NCI-H446 treated with DMSO at 0.1 percent for 48 hours (cell line): ENCODE results near the gene ICA1L.
"Not testable (repeated sequence)": the region's sequence is repeated elsewhere in the genome, so short reads cannot be mapped to it uniquely, and the experiment has no call there.

Experiments used
- DNase-seq: peaks from one replicate; lab custom pipeline; 2025; lab: John Stamatoyannopoulos, UW

The ICA1L gene

DNA sequence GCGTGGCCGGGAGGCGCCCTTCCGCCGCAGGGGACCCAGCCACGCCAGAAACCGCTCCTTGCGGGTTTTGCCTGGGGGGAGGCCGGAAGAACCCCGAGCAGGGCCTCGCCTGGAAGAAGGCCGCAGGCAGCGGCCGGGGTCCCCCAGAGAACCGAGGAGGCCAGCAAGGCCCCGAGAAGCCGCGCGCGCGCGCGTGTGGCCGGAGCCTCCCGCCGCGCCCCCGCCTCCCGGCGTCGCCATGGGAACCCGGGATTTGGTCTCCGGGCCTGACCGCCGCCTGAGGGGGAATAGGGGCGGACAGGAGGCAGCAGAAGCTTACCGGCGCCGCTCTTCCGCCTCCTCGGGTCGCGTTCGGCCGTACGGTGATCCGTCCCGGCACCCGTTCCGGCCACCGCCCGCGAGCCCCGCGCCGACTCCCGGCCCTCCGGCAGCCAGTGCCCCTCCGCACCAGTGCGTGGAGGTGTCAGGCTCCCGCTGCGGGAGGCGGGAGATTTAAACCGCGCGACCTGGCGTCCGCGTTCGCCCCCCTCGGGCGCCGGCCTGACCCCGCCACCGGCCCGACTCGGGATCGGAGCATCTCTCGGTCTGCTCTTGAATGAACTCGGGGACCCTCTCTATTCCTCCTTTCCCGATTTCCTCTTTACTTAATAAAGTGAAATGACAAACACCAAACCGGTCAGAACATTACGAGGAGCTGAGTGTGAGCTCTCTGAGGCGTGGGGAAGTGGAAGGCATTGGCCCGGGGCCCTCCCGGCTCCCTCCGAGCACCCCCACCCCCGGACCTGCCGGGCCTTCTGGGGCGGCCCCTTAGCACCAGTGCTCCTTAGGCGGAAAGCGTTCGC, at the start of gene ICA1L:
Gene ICA1L, minus strand, starts transcription at position 467 of the 842 bp plus-strand sequence. CDS start 42,757 bp downstream, outside the sequence.
- DNase-seq = peak; percentile 11

DNA sequence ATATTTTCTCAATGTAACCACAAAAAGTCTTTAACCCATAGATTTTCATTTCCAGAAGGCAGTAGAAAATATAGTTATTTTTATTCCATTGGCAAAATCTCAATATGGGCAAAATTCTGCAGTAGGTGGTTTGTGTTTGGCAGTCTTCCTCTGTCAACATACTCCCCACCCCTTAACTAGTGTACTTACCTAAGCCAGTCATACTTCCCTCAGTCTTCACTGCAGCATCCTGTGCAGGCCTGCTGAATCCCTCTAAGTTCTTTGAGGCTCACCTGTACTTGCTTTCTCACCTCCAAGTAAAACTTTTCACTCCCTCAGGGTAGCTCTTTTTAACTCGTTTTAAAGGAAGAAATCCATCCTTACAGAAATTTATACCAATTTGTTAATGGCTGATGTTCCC, 47.3 kb upstream of the ICA1L start:
- DNase-seq = no peak

DNA sequence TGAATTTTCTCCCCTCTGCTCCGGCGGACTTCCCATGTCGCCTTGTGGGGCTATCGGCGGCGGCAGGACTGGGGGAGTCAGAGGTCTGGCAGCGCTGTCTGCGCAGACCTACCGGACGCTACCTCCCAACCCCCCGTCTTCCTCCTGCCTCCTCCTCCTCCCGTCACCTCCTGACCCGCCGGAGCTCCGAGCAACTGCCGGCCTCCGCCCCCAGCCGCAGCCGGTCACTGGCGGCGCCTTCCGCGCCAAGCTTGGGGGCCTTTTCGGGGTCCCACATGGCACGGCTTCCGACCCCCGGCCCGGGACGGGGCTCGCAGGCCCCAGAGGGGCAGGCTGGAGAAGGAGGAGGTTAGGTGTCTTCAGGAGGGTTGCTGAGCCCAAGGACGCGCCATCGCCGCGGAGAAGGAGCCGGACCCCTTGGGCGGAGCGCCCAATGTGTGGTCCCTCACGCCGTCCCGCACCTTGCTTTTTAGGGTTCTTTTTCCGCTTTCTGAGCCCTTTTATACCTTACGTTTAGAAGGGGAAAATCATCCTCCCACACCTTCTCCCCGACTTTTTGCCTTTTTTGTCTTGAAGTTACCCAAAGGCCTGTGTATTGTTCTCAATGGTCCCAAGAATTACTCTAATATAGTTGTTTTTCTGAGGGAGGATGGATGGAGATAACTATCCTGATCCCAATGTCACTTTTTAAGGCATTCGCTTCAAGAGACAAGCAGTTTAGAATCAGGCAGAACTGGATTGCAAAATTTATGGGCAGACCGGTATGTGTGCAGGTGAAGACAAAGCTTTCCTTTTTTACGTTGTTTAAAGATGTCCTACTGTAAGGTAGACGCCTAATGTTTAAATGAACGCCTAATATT, 41.0 kb upstream of the ICA1L start:
- DNase-seq = not testable (repeated sequence)

DNA sequence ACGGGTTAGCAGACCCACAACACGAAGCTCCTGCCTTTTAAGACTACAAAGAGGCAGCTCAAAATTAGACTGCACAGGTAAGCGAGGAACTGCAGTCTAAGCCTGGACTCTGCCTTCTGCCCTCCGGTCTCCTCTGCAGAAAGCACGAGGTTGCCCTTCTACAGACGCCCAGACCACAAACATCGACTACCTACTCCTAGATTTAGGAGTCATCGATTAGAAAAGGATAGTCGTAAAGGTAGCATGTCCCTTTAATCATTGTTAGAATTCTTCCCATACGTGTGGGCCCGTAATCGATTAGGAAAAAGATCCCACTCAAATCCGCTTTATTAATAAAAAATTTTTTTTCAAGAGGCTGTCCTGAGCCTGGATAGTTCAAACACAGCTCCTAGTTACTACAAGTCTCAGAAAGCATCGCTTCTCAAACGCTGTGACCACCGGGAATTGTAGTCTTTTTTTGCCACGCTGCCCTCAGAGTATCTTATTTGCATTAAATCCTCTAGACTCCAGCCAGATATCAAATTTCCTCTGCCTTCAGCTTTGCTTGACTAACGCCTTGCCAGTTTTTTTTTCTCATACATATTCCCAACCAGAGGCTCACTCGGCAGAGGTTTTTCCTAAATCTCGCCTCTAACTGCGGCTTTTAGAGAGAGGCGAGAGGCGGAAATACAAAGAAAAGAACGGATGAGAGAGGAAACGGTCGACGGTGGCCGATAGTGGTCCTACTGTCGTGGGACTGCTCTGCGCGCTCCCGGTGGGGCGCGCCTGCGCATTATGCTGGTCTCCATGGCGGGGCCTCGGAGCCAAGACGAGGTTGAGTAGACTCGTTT, 40.2 kb upstream of the ICA1L start, which contains the start of the genes CARF and WDR12:
Gene CARF, plus strand, starts transcription at position 764 of the 830 bp plus-strand sequence. CDS start 29,628 bp downstream, outside the sequence.
Gene WDR12, minus strand, starts transcription at position 162 of the 830 bp plus-strand sequence. CDS start 197 bp downstream, outside the sequence.
- DNase-seq = peak; percentile 92

DNA sequence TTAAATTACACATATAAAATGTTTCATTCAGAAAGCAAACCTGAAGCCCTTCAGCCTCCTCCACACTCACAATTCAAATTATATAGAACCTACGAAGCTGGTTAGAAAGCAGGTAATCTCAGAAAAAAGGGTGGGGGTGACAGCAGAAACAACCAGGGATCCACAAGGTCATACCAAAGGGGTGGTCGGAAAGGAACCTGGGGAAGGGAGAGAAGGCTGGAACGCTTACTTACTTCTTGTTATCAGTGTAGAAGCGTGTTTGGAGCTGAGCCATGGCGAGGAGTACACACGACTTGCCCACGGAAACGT, 39.6 kb upstream of the ICA1L start:
- no peak for DNase-seq

DNA sequence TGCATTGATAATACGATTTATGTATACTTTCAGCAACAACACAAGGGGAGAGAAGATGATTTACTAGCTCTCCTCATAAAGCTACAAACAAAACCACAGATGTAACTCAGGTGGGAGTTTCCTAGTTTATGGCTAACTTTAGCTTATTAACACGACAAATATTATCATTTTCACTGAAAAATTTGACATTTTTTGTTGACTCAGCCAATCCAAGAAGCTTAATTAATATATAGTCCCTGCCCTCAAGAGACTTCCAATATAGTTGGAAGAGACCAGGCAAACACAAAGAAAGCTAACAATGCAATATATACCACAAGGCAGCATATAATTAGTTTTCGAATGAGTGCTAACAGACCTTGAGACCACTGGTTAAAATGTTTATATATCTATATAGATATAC, 39.1 kb upstream of the ICA1L start:
- no peak for DNase-seq

DNA sequence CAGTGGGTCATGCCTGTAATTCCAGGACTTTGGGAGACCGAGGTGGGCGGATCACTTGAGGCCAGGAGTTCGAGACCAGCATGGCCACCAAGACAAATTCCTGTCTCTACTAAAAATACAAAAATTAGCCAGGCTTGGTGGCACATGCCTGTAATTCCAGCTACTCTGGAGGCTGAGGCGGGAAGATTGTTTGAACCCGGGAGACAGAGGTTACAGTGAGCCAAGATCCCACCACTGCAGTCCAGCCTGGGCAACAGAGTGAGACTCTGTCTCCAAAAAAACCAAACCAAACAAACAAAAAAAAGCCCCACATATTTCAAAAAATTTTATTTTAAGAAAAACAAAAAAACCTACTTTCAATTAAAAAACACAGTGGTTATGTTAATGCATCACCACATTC, 38.7 kb upstream of the ICA1L start:
- not testable (repeated sequence) for DNase-seq

DNA sequence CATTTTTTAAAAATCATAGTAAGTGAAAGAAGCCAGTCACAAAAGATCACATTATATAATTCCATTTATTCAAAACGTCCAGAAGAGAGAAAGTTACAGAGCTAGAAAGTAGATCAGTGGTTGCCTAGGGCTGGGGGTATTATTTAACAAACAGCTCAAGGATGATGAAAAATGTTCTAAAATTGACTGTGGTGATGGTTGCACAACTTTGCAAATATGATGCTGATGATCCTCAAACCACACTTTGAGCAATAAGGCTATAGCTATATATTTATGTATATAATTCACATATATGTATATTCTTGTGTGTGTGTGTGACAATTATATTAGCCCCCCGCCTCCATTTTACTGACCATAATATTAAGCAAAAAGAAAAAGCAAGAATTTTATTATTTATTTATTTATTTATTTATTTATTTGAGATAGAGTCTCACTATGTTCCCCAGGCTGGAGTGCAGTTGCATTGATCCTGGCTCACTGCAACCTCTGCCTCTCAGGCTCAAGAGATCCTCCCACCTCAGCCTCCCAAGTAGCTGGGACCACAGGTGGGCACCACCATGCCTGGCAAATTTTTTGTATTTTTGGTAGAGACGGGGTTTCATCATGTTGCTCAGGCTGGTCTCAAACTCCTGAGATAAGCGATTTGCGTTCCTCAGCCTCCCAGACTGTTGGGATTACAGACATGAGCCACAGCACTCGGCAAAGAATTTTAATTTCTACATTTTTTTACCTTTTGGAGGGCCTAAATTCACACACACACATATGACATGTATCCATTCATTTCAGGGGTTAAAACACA, 38.0 kb upstream of the ICA1L start:
- no peak for DNase-seq

DNA sequence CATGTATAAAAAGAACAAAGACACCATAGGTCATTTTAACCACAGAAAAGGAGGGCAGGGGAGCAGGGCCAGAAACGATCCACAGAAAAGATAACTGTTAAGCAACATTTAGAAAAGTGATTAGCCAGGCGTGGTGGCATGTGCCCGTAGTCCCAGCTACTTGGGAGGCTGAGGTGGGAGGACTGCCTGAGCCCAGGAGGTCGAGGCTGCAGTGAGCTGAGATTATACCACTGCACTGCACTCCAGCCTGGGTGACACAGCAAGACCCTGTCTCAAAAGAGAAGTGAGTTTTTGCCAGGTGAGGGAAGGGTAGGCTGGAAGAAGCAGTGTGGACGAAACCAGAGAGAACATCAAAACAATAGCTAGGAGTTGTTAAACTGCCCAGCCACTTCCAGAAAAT, 36.6 kb upstream of the ICA1L start:
- DNase-seq = no peak

DNA sequence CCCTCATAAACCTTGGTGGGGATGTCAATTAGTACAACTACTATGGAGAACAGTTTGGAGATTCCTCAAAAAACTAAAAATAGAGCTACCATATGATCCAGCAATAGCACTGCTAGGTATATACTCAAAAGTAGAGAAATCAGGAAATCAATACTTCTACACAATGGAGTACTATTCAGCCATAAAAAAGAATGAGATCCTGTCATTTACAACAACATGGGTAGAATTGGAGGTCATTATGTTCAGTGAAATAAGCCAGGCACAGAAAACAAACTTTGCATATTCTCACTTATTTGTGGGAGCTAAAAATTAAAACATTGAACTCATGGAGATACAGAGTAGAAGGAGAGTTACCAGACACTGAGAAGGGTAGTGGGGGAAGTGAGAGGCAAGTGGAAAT, 33.9 kb upstream of the ICA1L start:
- not testable (repeated sequence) for DNase-seq

DNA sequence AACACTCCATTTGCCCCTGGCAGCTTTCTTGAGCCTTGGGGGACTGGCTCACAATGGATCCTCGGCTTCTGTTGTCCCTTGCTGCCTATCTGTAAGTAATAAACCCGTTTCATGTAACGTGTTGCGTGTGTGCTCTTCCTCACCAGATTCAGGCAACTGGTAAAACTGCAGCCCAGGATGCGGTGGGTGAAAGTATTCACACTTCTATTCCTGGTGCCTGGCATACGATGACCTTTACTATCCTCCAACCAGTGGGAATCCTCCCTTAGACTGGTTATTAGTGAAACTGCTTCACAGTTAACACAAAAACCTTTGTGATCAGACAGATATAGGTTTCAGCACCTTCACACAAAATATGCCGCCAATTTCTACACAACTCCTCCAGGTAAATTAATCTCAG, 13.6 kb upstream of the ICA1L start:
- DNase-seq = no peak

DNA sequence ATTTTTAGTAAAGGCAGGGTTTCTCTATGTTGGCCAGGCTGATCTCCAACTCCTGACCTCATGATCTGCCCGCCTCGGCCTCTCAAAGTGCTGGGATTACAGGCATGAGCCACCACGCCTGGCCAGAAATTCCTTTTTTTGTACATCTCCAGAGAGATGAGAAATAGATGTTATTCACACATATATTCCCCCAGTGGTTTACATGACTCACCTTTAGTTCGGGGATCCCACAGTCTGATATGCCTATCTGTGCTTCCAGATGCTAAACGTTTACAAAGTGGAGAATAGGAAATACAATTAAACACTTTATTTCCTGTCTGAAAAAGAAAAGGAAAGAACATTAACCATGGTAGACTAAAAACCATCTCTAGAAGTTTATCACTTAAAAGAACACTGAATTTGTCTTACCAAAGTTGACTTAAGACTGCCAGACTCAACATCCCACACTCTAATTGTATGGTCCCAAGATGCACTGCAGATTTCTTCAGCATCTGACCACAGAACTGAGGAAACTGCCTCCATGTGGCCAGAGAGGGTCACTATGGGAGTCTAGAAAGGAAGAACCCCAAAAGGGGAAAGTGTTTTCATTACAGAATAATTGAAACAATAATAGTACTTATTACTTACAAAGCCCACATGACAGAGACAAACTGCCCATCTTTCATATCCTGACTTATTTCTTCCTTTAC, 12.6 kb upstream of the ICA1L start:
- DNase-seq = no peak

DNA sequence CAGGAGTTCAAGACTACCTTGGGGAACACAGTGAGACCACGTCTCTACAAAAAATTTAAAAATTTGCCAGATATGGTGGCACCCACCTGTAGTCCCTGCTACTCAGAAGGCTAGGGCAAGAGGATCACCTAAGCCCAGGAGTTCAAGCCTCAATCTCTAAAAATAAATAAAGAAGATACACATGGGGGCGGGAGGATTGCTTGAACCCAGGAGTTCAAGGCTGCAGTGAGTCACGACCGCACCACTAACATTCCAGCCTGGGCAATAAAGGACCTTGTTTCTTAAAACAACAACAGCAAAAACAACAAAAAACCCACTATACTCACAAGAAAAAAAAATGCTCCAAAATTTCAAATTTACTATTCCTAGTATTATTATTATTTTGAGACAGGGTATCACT, 10.0 kb upstream of the ICA1L start:
- DNase-seq = no peak

DNA sequence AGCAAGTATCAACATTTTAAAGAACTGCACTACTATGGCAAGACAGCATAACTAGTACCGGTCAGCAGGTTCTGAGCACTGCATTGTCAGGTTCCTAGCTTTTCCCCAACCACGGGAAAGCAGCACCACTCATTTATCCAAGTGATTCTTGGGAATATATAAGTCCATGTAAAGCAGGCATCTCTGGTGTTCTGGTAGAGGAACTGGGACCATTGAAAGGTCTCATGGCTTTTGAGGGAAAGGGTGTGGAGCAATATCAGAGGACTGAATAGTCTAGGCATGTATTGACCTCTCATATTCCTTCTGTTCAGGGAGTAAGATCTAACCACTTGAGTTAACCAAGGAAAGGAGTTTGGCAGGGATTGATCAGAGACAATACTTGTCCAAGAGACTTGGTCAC, 6.1 kb upstream of the ICA1L start:
- DNase-seq = no peak

DNA sequence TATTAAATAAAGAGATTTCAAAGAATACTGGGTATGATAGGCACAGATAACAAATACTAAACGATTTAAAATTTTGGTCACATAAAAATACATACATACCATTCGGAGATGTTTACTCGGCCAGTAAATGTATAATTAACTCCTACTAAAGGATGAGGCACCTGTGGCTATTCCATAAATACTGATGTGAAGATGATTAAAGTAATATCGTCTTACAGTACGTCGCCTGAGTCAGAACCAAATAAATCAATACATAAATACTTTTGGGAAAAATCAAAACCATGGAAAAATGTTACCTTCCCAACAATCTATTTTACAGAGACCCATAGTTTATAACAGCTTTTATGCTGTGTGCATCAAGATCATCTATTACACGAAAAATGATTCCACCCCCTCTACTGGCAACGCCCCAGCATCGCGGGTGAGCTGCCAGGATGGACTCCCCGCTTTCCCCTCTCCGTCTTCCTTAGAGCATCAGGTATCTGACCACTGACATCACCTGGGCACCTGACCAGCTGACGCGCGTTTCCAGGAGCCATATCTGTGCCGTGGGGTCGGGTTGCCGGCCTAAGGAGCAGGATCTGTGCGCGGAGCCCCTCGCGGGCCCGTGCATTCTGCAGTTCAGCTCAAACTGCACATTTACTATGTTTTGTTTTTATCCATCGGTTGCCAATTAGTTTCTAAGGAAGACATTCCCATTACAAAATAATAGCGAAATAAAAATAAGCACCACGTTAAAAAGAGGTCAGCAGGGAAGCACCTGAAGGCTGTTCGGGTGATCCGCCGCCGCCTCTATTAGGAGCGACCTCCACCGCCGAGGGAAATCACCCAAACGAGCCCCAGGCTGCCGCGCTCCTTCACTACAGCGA, 901 bp downstream of the ICA1L start:
- DNase-seq = peak; percentile 10

DNA sequence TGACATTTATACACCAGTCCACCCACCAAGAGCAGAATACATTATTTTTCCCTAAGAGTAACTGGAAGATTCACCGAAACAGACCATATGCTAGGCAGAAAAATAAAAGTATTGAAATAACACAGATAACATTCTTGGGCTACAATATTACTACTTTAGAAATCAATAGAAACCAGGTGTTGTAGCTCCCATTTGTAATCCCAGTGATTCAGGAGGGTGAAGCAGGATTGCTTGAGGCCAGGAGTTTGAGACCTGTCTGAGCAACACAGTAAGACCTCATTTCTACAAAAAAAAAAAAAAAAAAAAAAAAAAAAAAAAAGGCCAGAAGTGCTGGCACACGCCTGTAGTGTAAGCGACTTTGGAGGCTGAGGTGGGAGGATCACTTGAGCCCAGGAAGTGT, 9.6 kb downstream of the ICA1L start:
- DNase-seq = no peak

DNA sequence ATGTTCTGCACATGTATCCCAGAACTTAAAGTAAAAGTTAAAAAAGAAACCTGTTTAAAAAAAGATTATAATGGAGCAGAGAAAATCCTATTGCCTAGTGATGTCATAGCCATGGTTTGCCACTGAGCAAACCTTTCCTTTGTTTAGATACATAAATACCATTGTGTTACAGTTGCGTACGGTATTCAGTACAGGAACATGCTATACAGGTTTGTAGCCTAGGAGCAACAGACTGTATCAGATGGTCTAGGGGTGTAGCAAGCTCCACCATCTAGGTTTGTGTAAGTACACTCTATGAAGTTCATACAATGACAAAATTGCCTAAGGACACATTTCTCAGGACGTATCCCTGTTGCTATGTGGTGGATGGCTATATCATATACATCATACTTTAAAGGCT, 13.0 kb downstream of the ICA1L start:
- no peak for DNase-seq

DNA sequence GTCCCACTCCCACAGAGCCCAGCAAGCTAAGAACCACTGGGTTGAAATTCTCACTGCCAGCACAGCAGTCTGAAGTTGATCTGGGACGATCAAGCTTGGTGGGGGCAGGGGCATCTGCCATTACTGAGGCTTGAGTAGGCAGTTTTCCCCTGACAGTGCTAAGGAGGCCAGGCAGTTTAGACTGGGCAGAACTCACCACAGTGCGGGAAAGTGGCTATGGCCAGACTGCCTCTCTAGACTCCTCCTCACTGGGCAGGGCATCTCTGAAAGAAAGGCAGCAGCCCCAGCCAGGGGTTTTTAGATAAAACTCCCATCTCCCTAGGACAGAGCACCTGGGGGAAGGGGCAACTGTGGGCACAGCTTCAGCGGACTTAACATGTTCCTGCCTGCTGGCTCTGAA, 22.2 kb downstream of the ICA1L start:
- DNase-seq = not testable (repeated sequence)

DNA sequence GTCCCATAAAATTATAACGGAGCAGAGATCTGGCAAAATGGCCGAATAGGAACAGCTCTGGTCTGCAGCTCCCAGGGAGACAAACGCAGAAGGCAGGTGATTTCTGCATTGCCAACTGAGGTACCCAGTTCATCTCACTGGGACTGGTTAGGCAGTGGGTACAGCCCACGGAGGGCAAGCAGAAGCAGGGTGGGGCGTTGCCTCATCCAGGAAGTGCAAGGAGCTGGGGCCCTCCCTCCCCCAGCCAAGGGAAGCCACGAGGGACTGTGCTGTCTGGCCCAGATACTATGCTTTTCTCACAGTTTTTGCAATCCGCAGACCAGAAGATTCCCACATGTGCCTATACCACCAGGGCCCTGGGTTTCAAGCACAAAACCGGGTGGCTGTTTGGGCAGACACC, 22.8 kb downstream of the ICA1L start:
- no peak for DNase-seq
